Activated T-cell treated with anti-CD3 and anti-CD28 coated beads for 1 hour (primary cell): ENCODE data around the gene APBA2.

Experiments used
- DNase-seq: peaks from one replicate; pipeline ENCODE4 v3.0.0-alpha.2; 2020; ENCODE audit warnings: low read depth

APBA2 gene

GRCh38 chr15:28983432-28984311 lies 97.9 kb downstream of the APBA2 start:
- DNase-seq, result no peak

GRCh38 chr15:28984421-28985315 lies 98.9 kb downstream of the APBA2 start:
- DNase-seq, result no peak

- no peak for DNase-seq
These were observed 99.5 kb downstream of the APBA2 start for GRCh38 chr15:28985316-28985645.

GRCh38 chr15:28985691-28986090 lies 99.9 kb downstream of the APBA2 start:
- DNase-seq, result no peak

GRCh38 chr15:28986108-28986507 lies 100.3 kb downstream of the APBA2 start:
- no peak for DNase-seq

GRCh38 chr15:28986726-28987125 lies 101.0 kb downstream of the APBA2 start:
- DNase-seq, result no peak

- DNase-seq, result no peak
These were observed 101.6 kb downstream of the APBA2 start for GRCh38 chr15:28987337-28987736.

- DNase-seq, result no peak
These were observed 103.6 kb downstream of the APBA2 start for GRCh38 chr15:28989239-28989830.

GRCh38 chr15:28989896-28990295 lies 104.1 kb downstream of the APBA2 start:
- DNase-seq, result no peak

GRCh38 chr15:28990390-28990789 lies 104.6 kb downstream of the APBA2 start:
- no peak for DNase-seq

- no peak for DNase-seq
These were observed 105.7 kb downstream of the APBA2 start for GRCh38 chr15:28991236-28992171.

GRCh38 chr15:28992336-28992864 lies 106.6 kb downstream of the APBA2 start:
- no peak for DNase-seq

GRCh38 chr15:28993051-28993719 lies 107.4 kb downstream of the APBA2 start:
- DNase-seq, result no peak

GRCh38 chr15:28993720-28994053 lies 107.9 kb downstream of the APBA2 start:
- DNase-seq, result no peak

- DNase-seq, result no peak
These were observed 108.5 kb downstream of the APBA2 start for GRCh38 chr15:28994142-28994830.

- no peak for DNase-seq
These were observed 109.2 kb downstream of the APBA2 start for GRCh38 chr15:28994831-28995596.

- DNase-seq, result no peak
These were observed 109.9 kb downstream of the APBA2 start for GRCh38 chr15:28995705-28996104.

GRCh38 chr15:28996289-28996688 lies 110.5 kb downstream of the APBA2 start:
- DNase-seq, result no peak

- no peak for DNase-seq
These were observed 111.2 kb downstream of the APBA2 start for GRCh38 chr15:28996953-28997352.
